PC-3 (cell line): Measurements from ENCODE around the gene GUCY2D. TPM values are rescaled to one million over a fixed set of nuclear protein-coding genes. Genes with fewer than 3 reads are reported as not detected.

Experiments
- ATAC-seq: fragments of 200-7000 bp; cut with Tn5 transposase; 2 replicates; pipeline ENCODE4 v1.9.1; 2020; ENCODE audit warnings: mild to moderate bottlenecking, moderate library complexity
- BruUV-seq: library from RNA; stranded (reverse); fragments of 400-500 nt; replicated peaks from 2 replicates; lab custom pipeline; 2021; lab: Mats Ljungman, UMichigan
- CTCF ChIA-PET: fragments of 300-600 bp; sonication (Branson Sonifier 250); formaldehyde crosslinking; loops from one replicate; lab custom pipeline; 2022; ENCODE audit warnings: antibody characterized with exemption; lab: Charles Lee
- POLR2A ChIA-PET: fragments of 300-600 bp; sonication (Branson Sonifier 250); formaldehyde crosslinking; loops from one replicate; lab custom pipeline; 2022; ENCODE audit warnings: antibody characterized with exemption; ENCODE audit not compliant: unreplicated experiment; lab: Charles Lee
- DNase-seq: peaks from one replicate; pipeline ENCODE4 v3.0.0-alpha.2; 2015
- H2AFZ ChIP-seq: fragments of 300-600 bp; sonication (generic); 2 replicates; pipeline ENCODE4 v1.6.0; 2016; ENCODE audit warnings: antibody characterized with exemption, low read length
- H3F3A ChIP-seq: fragments of 300-600 bp; sonication (generic); one replicate; pipeline ENCODE4 v1.6.0; 2017; ENCODE audit warnings: antibody characterized with exemption, low read length, control low read depth, mild to moderate bottlenecking; ENCODE audit not compliant: unreplicated experiment
- H3K27ac ChIP-seq: fragments of 300-600 bp; sonication (generic); 2 replicates; pipeline ENCODE4 v1.5.1; 2016; ENCODE audit warnings: mild to moderate bottlenecking, low read length
- H3K27me3 ChIP-seq: fragments of 300-600 bp; sonication (generic); 2 replicates; pipeline ENCODE4 v1.6.1; 2016; ENCODE audit warnings: low read length, mixed read lengths
- H3K36me3 ChIP-seq: fragments of 300-600 bp; sonication (generic); 2 replicates; pipeline ENCODE4 v1.6.1; 2016; ENCODE audit warnings: low read depth, mixed run types, low read length, mixed read lengths
- H3K4me1 ChIP-seq: fragments of 300-600 bp; sonication (generic); 2 replicates; pipeline ENCODE4 v1.5.1; 2016; ENCODE audit warnings: low read length; ENCODE audit not compliant: insufficient read depth
- H3K4me2 ChIP-seq: fragments of 300-600 bp; sonication (generic); 2 replicates; pipeline ENCODE4 v1.6.0; 2016; ENCODE audit warnings: low read length
- H3K4me3 ChIP-seq: fragments of 300-600 bp; sonication (generic); 2 replicates; pipeline ENCODE4 v1.5.1; 2016; ENCODE audit warnings: mild to moderate bottlenecking, low read length, mixed read lengths
- H3K79me2 ChIP-seq: fragments of 300-600 bp; sonication (generic); 2 replicates; pipeline ENCODE4 v1.6.1; 2017; ENCODE audit warnings: low read length, mixed read lengths
- H3K9ac ChIP-seq: fragments of 300-600 bp; sonication (generic); 2 replicates; pipeline ENCODE4 v1.6.0; 2016; ENCODE audit warnings: mild to moderate bottlenecking, low read length
- H3K9me2 ChIP-seq: fragments of 300-600 bp; sonication (generic); replicated peaks from 2 replicates; pipeline ENCODE4 v1.6.1; 2016; ENCODE audit warnings: mixed run types, low read length, mixed read lengths
- H3K9me3 ChIP-seq: fragments of 300-600 bp; sonication (generic); 2 replicates; pipeline ENCODE4 v1.6.1; 2016; ENCODE audit warnings: low read length, mixed read lengths
- H4K20me1 ChIP-seq: fragments of 300-600 bp; sonication (generic); 2 replicates; pipeline ENCODE4 v1.6.1; 2016; ENCODE audit warnings: low read length, mixed read lengths
- CTCF ChIP-seq: fragments of 300-600 bp; sonication (generic); conservative IDR thresholded peaks from 2 replicates; pipeline ENCODE4 v1.5.1; 2017; ENCODE audit warnings: antibody characterized with exemption, low read depth, mild to moderate bottlenecking, low read length
- EZH2 ChIP-seq: fragments of 300-600 bp; sonication (generic); IDR thresholded peaks from one replicate; pipeline ENCODE4 v1.6.1; 2017; ENCODE audit warnings: antibody characterized with exemption, mild to moderate bottlenecking, low read length; ENCODE audit not compliant: unreplicated experiment
- EZH2phosphoT487 ChIP-seq: fragments of 300-600 bp; sonication (generic); IDR thresholded peaks from 2 replicates; pipeline ENCODE4 v1.6.1; 2018; ENCODE audit warnings: mild to moderate bottlenecking, antibody characterized with exemption, low read length, borderline replicate concordance
- intact Hi-C: fragments of 100-400 bp; cut with micrococcal nuclease; formaldehyde crosslinking; loops from 2 replicates; pipeline ENCODE4 v1.9.0; 2023
- total RNA-seq: library from RNA; depleted of rRNA; stranded (reverse); fragments of >200 nt; gene quantifications from 2 replicates; pipeline ENCODE4 v1.2.3, GENCODE V29; 2014

GUCY2D gene
- total RNA-seq, 1 experiment from 2014 or later: not detected

- no peak for TF ChIP-seq CTCF
- TF ChIP-seq EZH2phosphoT487: no peak
- TF ChIP-seq EZH2: no peak
- no peaks in the 10 kb centered on the region for H3K79me2 ChIP-seq
- no peak overlapping the region for H3K9ac ChIP-seq
- no peak overlapping the region for H3K27ac ChIP-seq
- H2AFZ ChIP-seq: no peak overlapping the region
- no peaks in the 10 kb centered on the region for H3K9me2 ChIP-seq
- no peak overlapping the region for H3K4me2 ChIP-seq
- DNase-seq (no peak), ATAC-seq (no peak)
- no peaks in the 10 kb centered on the region for H3K27me3 ChIP-seq
- ChIA-PET POLR2A (interaction anchor here (0.7 kb wide), 1 partner anchor 16 kb away, joined by 12 read pairs; no protein-coding TSS in a partner anchor), CTCF (no interaction called here)
- no TSS peak for BruUV-seq
- no peak overlapping the region for H3K4me3 ChIP-seq
- intact Hi-C loops: no loop called here
- no peaks in the 10 kb centered on the region for H4K20me1 ChIP-seq
- H3K4me1 ChIP-seq: no peaks in the 10 kb centered on the region
- no peaks in the 10 kb centered on the region for H3K9me3 ChIP-seq
- H3K36me3 ChIP-seq: no peaks in the 10 kb centered on the region
- no peaks in the 10 kb centered on the region for H3F3A ChIP-seq
These were observed 46.3 kb downstream of the GUCY2D start for GRCh38 chr17:8048736-8049135.

GRCh38 chr17:8051831-8052230 is 49.4 kb downstream of the GUCY2D start:
- intact Hi-C loops: no loop called here
- Histone ChIP-seq H3K36me3 (no peaks in the 10 kb centered on the region), H3K27me3 (no peaks in the 10 kb centered on the region), H3K4me2 (no peak overlapping the region), H3K4me3 (no peak overlapping the region), H3K9me3 (no peaks in the 10 kb centered on the region), H4K20me1 (no peaks in the 10 kb centered on the region), H2AFZ (no peak overlapping the region), H3K9me2 (no peaks in the 10 kb centered on the region), H3K27ac (no peak overlapping the region), H3K9ac (no peak overlapping the region), H3K79me2 (no peaks in the 10 kb centered on the region), H3K4me1 (peaks cover 14% of the 10 kb centered on the region), H3F3A (no peaks in the 10 kb centered on the region)
- ATAC-seq: no peak
- BruUV-seq: no TSS peak
- ChIA-PET CTCF (no interaction called here), POLR2A (no interaction called here)
- no peak for DNase-seq
- TF ChIP-seq EZH2phosphoT487: no peak
- no peak for TF ChIP-seq CTCF
- TF ChIP-seq EZH2: no peak

- no peak for ATAC-seq
- ChIA-PET CTCF (no interaction called here), POLR2A (no interaction called here)
- Histone ChIP-seq H3K27ac (no peak overlapping the region), H3K79me2 (no peaks in the 10 kb centered on the region), H3K9me2 (no peaks in the 10 kb centered on the region), H3F3A (no peaks in the 10 kb centered on the region), H3K9ac (no peak overlapping the region), H2AFZ (no peak overlapping the region), H3K27me3 (no peaks in the 10 kb centered on the region), H3K36me3 (no peaks in the 10 kb centered on the region), H3K4me2 (no peak overlapping the region), H3K4me1 (peaks cover 22% of the 10 kb centered on the region), H3K4me3 (no peak overlapping the region), H3K9me3 (no peaks in the 10 kb centered on the region), H4K20me1 (no peaks in the 10 kb centered on the region)
- intact Hi-C loops: no loop called here
- TF ChIP-seq CTCF (no peak), EZH2phosphoT487 (no peak), EZH2 (no peak)
- BruUV-seq: no TSS peak
- DNase-seq: no peak
These were observed 50.1 kb downstream of the GUCY2D start for GRCh38 chr17:8052256-8053252.
